OCI-M1 (cell line): Measurements from ENCODE around the gene KLHL26.

Experiments
- DNase-seq: peaks from one replicate; lab custom pipeline; 2025; lab: John Stamatoyannopoulos, UW

The KLHL26 gene

GRCh38 chr19:18683109-18683957, 46.5 kb downstream of the KLHL26 start, which contains the start of gene CRTC1:
Gene CRTC1 (plus strand): TSS chr19:18683680. CDS start chr19:18683703, 23 bp downstream.
- peak; percentile 93 for DNase-seq

DNA sequence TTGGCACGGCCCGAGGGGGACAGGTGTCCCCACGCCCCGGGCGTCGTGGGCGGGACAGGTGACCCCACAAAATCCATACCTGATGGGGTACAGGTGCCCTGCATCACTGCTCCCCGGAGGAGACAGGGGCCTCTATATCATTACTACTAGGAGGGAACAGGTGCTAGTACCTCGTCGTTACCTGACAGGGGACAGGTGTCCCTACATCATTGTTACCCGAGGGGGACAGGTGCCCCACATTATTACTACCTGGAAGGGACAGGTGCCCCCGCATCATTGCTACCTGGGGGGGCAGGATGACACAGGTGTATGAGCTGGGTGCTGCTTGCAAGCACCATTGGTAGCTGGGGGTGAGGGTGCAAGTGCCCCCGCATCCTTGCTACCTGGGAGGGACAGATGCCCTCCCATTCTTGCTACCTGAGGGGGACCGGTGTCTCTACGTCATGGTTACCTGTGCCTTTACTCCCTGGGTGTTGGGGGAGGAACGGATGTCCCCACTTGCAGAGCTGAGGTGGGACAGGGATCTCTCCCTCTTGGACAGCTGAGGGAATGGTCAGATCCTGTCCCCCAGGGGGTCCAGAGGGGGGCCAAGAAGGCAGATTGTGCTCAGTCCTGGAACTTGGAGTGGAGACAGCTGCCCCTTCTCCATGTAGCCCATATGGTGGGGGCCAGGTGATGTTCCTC, 47.3 kb downstream of the KLHL26 start:
- no peak for DNase-seq

DNA sequence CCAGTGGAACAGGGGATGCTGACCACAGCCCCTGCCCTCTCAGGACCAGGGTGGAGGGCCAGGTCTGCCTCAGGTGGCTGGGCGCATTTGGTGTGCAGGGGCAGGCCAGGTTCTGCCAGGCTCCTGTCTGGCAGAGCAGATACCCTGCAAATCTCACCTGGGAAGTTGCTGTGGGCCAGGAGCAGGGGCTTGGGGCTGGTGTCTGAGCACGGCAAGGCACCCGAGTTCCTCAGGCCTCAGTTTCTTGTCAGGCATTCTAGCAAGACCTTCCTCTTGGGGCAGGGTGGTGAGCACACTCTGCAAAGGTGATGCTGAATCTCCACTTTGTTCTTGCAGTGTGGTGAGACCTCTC, 47.8 kb downstream of the KLHL26 start:
- DNase-seq: no peak

DNA sequence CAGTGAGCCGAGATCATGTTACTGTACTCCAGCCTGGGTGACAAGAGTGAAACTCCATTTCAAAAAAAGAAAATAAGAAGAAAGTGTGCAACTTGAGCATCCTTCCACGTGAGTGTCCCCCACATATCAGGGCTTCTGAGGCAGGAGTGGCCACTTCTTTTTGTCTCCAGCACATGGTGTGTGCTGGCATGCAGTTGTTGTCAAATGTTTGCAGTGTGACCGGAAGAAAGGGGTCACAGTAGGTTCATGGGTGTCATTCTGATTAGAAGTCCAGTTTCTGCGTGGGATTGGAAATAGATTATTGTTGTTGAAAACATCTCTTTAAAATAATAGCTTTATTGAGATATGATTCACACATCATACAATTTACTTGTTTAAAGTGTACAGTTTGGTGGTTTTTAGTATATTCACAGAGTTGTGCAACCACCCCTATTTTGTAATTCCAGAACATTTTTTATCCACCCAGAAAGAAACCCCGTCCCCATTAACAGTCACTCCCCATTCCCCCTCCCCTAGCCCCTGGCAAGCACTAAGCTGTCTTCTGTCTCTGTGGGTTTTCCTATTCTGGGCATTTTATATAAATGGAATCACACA, 48.9 kb downstream of the KLHL26 start:
- DNase-seq: no peak

GRCh38 chr19:18687740-18688465, 51.1 kb downstream of the KLHL26 start:
- no peak for DNase-seq

GRCh38 chr19:18696023-18696422, 59.2 kb downstream of the KLHL26 start:
- no peak for DNase-seq

- DNase-seq: no peak
These were observed 60.9 kb downstream of the KLHL26 start for GRCh38 chr19:18697680-18698079.

GRCh38 chr19:18698321-18699167, 61.7 kb downstream of the KLHL26 start:
- DNase-seq: no peak

GRCh38 chr19:18699403-18700054, 62.7 kb downstream of the KLHL26 start:
- no peak for DNase-seq

- DNase-seq: no peak
These were observed 63.8 kb downstream of the KLHL26 start for GRCh38 chr19:18700501-18701249.

DNA sequence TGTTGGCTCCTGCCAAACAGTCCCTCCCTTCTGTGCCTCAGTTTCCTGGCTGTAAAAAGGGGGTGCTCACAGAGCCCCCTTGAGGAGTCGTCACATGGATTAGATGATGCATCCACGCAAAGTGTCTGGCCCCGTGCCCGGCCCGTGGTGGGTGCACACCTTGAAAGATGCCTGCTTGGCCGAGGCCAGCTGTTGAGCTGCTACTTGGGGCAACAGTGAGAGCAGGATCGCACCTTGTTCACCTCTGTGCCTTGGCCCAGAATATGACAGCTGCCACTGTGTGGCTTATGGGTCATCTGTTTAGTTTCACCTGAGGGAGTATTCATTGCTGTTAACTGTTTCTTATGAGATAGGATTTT, 64.4 kb downstream of the KLHL26 start:
- no peak for DNase-seq

- DNase-seq: no peak
These were observed 67.2 kb downstream of the KLHL26 start for GRCh38 chr19:18704054-18704453.

DNA sequence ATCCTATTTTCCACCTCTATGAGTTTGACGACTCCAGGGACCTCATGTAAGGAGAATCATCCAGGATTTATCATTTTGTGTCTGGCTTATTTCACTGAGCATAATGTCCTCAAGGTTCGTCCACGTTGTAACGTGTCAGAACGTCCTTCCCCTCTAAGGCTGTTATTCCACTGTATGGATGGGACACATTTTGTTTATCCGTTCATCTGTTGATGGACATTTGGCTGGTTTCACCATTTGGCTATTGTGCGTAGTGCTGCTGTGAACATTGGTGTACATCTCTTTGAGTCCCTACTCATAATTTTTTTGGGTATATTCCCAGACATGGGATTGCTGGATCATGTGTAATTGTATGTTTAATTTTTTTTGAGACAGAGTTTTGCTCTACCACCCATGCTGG, 68.1 kb downstream of the KLHL26 start:
- no peak for DNase-seq

DNA sequence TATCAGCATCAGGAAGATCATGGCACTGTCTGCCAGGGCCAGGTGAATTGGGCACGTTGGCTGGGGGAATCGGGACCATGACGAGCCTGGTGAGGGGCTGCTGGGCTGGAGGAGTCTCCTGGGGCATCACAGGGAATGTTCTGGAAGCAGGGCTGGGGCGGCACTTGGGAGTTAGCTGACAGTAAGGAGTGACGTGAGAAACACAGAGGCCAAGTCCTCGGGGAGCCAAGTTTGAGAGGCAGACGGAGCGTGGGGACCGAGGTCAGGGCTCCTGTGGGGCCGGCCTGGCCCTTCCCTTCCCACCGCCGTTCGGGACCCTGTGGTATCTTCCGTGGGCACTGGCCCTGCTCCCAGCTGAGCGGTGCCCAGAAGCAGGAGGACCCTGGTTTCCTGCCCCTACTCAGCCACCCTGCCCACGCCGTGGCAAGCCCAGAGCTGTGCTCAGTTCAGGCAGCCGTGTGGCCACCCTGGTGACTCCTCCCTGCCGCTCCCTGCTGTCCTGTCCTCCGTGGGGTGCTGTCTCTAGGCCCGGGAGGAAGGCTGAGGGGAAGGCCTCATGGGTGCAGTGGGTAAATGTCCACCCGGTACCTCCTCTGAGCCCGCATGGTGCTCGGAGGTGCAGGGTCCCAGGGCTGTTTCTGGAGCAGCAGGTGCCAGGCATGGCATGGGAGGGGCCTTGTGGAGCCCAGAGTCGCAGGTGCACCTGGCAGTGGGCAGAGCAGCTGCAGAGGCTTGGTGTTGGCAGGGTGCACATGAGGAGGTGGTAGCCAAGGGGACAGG, 71.8 kb downstream of the KLHL26 start:
- DNase-seq: no peak

DNA sequence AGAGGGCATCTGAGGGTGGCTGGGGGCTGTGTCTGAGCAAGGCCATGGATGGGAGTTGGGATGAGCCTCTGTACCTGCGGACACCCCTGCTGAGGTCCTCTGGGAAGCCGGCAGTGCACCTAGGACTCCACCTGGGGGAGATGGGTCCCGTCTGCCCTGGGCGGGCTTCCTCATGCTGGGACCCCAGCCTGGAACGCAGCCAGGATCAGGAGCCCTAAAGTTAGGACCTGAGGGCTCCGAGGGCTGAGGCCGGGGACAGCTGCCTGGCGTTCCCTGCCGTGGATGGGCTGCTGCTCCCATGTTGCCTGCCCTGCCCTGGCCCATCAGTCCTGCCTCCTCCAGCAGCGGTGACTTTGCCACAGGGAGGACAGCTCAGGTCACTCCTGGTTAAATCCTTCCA, 72.7 kb downstream of the KLHL26 start:
- DNase-seq: no peak

DNA sequence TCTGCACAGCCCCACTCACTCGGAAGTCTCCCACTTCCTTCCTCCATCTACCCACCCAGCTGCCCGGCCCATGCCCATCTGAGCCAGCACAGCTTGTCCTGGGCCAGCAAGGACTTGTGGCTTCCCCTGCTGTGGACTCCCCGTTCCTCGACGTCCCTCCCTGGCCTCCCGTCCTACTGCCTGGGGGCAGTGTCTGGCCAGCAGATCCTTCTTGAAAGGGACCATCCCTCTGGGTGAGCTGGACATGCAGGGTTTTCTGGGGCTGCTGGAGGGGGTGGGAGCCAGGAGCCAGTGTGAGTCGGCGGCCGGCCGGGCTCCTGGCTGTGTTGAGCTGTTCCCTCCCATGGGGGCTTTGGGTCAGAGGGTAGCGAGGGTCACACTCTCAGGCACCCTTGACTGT, 73.4 kb downstream of the KLHL26 start:
- DNase-seq: no peak

DNA sequence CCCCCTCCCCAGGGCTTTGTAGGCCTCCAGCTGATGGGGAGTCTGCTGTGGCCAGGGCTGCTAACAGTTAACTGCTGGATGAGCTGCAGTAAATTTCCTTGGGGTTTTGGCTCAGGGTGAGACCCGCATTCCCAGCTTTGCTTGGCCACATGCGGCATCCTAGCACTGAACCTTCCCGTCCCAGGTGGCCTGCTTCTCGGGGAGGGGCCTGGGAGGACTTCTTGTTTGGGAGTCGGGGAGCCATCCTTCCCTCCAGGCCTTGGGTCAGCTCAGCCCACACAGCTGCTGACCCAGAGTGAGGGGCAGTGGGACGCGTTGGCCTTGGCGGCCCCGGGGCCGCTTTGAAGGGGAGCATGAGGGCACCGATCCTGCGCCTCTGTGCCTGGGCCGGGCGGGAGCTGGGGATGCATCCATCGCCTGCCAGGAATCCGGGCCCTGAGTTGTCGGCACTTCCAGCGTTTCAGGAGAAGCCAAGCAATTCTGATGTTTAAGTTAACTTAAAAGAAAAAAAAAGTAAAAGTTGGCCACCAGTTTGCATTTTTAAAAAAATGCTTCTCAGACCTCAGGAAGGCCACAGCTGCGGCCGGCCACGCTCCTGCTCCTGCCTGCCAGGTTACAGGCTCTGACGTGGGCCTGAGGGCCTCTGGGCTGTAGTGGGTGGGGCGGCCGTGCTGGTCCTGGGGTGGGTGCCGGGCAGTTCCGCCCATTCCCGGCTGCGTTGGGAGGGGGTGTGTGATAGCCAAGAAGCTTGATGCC, 74.3 kb downstream of the KLHL26 start:
- DNase-seq: no peak

DNA sequence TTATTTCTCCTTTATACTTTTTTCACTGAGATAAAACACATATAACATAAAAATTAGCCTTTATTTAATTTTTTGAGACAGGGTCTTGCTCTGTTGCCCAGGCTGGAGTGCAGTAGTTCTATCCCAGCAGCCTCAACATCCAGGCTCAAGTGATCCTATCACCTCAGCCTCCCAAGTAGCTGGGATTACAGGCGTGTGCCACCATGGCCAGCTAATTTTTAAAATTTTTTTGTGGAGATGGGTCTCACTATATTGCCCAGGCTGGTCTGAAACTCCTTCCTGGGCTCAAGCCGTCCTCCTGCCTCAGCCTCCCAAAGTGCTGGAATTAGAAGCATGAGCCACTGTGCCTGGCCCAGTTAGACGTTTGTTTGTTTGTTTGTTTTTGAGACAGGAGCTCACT, 75.1 kb downstream of the KLHL26 start:
- DNase-seq: no peak

GRCh38 chr19:18712981-18713380, 76.2 kb downstream of the KLHL26 start:
- DNase-seq: no peak
